Hepatocyte (in vitro differentiated cells): ENCODE results near the gene ABI3BP.

ENCODE experiments used
- EZH2phosphoT487 ChIP-seq: fragments of 200-600 bp; sonication (generic); IDR thresholded peaks from one replicate; pipeline ENCODE4 v1.6.1; 2018; ENCODE audit warnings: antibody characterized with exemption, mild to moderate bottlenecking, low read depth, moderate library complexity; ENCODE audit not compliant: unreplicated experiment, severe bottlenecking
- TF ChIP-seq, protein P1 (sequence below): fragments of 200-600 bp; sonication (generic); IDR thresholded peaks from 2 replicates; pipeline ENCODE4 v1.5.1; 2016; ENCODE audit warnings: antibody characterized with exemption, mild to moderate bottlenecking; ENCODE audit not compliant: poor library complexity

DNA sequence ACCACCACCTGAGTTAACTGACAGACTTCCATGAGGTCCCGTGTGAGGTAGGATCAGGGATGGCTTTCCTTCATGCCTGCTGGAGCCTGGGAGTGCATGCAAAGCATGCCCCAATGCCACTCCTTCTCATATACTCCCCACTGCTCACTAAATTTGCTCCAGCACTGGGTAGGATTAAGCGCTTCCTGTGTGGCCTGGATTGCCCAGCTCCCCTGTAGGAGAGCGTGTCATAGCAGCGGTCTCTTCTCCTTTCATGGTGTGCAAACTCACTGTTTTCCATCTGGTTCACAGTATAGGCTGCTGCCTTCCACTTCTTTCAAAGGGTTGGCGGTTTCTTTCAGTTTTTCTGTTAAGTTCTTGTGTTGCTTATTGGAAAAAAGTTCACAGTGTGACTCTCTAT is 34.1 kb upstream of the ABI3BP start:
- TF ChIP-seq, protein P1, sequence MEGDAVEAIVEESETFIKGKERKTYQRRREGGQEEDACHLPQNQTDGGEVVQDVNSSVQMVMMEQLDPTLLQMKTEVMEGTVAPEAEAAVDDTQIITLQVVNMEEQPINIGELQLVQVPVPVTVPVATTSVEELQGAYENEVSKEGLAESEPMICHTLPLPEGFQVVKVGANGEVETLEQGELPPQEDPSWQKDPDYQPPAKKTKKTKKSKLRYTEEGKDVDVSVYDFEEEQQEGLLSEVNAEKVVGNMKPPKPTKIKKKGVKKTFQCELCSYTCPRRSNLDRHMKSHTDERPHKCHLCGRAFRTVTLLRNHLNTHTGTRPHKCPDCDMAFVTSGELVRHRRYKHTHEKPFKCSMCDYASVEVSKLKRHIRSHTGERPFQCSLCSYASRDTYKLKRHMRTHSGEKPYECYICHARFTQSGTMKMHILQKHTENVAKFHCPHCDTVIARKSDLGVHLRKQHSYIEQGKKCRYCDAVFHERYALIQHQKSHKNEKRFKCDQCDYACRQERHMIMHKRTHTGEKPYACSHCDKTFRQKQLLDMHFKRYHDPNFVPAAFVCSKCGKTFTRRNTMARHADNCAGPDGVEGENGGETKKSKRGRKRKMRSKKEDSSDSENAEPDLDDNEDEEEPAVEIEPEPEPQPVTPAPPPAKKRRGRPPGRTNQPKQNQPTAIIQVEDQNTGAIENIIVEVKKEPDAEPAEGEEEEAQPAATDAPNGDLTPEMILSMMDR = no peak
- no peak for TF ChIP-seq EZH2phosphoT487
